NT2/D1 (cell line): ENCODE results near the gene CASK.

Source experiments
- SUZ12 ChIP-seq: IDR thresholded peaks from 2 replicates; pipeline ENCODE4 v1.6.1; 2011; ENCODE audit not compliant: insufficient read length, insufficient read depth; ENCODE audit errors: extremely low read depth
- YY1 ChIP-seq: IDR thresholded peaks from 2 replicates; pipeline ENCODE4 v1.6.1; 2011; ENCODE audit not compliant: insufficient read length, insufficient read depth
- ZNF274 ChIP-seq: IDR thresholded peaks from 2 replicates; pipeline ENCODE4 v1.6.1; 2011; ENCODE audit warnings: mild to moderate bottlenecking, low read depth, low read length

DNA sequence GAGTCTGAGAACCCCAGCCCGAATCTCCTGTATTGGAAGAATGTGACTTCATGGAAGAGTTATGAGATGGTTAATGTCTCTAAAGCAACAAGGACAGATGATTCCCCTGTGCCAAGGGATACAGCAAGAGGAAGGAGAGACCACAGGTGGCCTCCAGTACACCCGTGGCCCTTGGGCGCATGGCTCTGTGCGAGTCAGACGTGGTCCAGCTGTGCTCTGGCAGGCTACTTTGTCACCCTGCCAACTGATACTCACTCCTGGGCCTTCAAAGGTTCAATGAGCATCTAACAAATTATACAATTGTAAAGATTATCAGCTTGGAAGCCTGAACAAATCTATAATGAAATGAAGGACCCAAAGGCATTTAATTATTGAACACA is 404.5 kb downstream of the CASK start:
- TF ChIP-seq YY1: no peak
- TF ChIP-seq ZNF274: no peak
- no peak for TF ChIP-seq SUZ12
